SJSA1 (cell line): ENCODE results near the gene DNAAF5. TPM values are rescaled to one million over a fixed set of nuclear protein-coding genes. Genes with fewer than 3 reads are reported as not detected.
A peak's percentile ranks its signal among the peaks of the same experiment; 100 is the strongest.

Experiments
- DNase-seq, 2 experiments: peaks; one replicate each; pipeline ENCODE4 v3.0.0-alpha.2; 2015 to 2020; ENCODE audit warnings: low spot score in 2 of 2, low read depth in 1 of 2
- H3K27ac ChIP-seq: fragments of 250-450 bp; sonication (Bioruptor Pico); 2 replicates; pipeline ENCODE4 v1.5.1; 2020; ENCODE audit warnings: mild to moderate bottlenecking, moderate library complexity
- H3K27me3 ChIP-seq: fragments of 250-450 bp; sonication (Bioruptor Pico); replicated peaks from 2 replicates; pipeline ENCODE4 v1.5.1; 2020; ENCODE audit warnings: mild to moderate bottlenecking, moderate library complexity
- H3K36me3 ChIP-seq: fragments of 250-450 bp; sonication (Bioruptor Pico); 2 replicates; pipeline ENCODE4 v1.5.1; 2020; ENCODE audit warnings: mild to moderate bottlenecking
- H3K4me1 ChIP-seq: fragments of 250-450 bp; sonication (Bioruptor Pico); replicated peaks from 2 replicates; pipeline ENCODE4 v1.6.1; 2021; ENCODE audit warnings: mild to moderate bottlenecking
- H3K4me3 ChIP-seq: fragments of 250-450 bp; sonication (Bioruptor Pico); 2 replicates; pipeline ENCODE4 v1.5.1; 2020; ENCODE audit warnings: mild to moderate bottlenecking
- H3K9me3 ChIP-seq: fragments of 250-450 bp; sonication (Bioruptor Pico); replicated peaks from 2 replicates; pipeline ENCODE4 v1.5.1; 2020; ENCODE audit warnings: mild to moderate bottlenecking
- total RNA-seq: library from RNA; depleted of rRNA; stranded (reverse); fragments of >200 nt; shearing (Covaris generic); gene quantifications from 2 replicates; pipeline ENCODE4 v1.2.3, GENCODE V29; 2014

Gene DNAAF5
- total RNA-seq, 1 experiment from 2014 or later: 26.5 TPM

DNA sequence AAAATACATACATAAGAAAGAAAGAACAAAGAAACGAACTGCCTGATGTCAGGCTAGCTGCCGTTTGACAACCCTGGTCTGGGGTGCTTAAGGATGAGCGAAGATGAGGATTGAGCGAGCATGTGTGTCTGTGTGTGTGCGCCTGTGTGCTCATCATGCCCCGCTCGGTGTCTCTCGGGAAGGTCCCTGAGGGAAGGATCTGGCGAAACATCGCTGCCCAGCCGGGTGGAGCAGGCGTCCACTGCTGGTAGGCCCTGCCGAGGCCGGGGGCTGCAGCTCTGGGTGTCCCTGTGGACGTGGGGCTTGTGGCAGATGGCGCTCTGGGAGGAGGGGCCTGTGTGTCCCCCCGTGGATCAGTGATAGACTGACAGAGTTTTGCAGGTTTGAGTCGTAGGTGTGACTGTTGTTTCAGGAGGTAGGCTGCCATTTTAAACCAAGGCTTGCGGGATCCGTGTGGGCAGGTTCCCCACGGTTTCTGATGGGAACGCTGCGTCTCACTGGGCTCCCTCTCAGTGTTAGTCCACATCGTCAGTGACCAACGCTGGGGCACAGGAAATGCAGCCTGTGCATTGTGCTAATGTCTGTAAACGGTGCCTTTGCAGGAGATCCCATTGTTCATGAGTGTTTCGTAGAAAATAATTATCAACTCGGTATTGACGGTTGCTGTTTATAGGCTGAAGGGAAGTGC, 99.9 kb downstream of the DNAAF5 start:
- Histone ChIP-seq H3K4me3 (no peak overlapping the region), H3K27ac (no peak overlapping the region), H3K4me1 (peaks cover 39% of the 10 kb centered on the region), H3K9me3 (no peaks in the 10 kb centered on the region), H3K36me3 (peaks cover 17% of the 10 kb centered on the region), H3K27me3 (no peaks in the 10 kb centered on the region)
- no peak for DNase-seq

DNA sequence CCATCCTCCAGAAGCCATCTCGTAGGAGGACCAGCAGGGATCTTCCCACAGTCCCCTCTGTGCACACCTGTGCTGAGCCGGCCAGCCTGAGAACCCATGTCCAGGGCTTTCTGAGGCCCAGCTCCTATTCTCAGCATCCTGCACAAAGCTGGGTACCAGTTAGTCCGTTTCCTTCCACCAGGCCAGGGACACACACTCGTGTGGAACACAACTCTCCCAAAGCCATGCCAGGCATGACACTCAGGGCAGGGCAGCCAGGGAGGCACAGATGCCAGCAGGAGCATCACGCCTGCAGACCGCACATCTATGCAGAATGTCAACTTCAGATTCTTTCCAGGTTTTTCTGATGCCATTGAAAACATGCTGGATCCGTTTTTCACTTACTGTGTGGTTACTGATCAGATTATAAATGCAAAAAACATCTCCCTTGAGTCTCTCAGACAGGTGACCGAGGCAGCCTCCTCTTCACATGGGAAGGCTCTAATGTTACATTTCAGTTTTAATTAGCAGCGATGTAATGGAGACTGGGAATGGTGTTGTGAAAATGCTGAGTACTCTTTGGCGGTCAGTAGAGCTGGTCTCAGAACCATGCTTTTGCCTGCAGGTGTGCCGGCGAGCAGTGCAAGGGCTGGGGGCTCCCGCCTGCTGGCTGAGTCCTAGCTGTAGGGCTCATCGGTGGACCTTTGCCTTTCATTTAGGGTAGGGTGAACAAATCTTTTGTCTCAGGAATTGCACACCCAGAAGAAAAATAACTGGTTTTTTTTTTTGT, 102.5 kb downstream of the DNAAF5 start:
- no peaks in the 10 kb centered on the region for H3K27me3 ChIP-seq
- no peak overlapping the region for H3K4me3 ChIP-seq
- H3K36me3 ChIP-seq: peaks cover 14% of the 10 kb centered on the region
- no peak for DNase-seq
- no peaks in the 10 kb centered on the region for H3K9me3 ChIP-seq
- H3K4me1 ChIP-seq: peaks cover 49% of the 10 kb centered on the region
- no peak overlapping the region for H3K27ac ChIP-seq

DNA sequence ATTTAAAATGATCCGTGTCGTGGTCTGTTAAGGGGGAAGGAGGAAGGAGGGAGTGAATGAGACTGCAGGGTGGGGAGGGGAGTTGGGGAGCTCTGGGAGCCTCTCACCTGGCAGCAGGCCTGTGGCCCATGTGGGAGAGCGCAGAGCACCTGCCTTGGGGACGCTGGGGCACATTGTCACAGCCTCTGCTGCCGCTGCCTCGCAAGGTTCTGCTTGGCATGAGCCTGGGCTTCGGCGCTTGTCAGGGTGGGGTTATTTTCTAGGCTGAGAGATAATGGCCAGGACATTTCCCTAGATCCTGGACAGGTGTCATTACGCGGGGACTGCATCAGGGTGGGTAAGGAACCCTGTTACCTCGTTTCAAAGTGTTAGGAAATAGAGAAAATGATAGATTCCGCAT, 103.6 kb downstream of the DNAAF5 start:
- DNase-seq: no peak
- Histone ChIP-seq H3K27me3 (no peaks in the 10 kb centered on the region), H3K27ac (no peak overlapping the region; the same call in 1 of the 2 replicates)

GRCh38 chr7:831596-832166, 105.2 kb downstream of the DNAAF5 start:
- peak; percentile 66 to 87 for DNase-seq
- Histone ChIP-seq H3K4me1 (peaks cover 33% of the 10 kb centered on the region), H3K4me3 (peak overlapping the region; percentile 22), H3K27ac (peak overlapping the region; percentile 99), H3K27me3 (no peaks in the 10 kb centered on the region), H3K9me3 (no peaks in the 10 kb centered on the region), H3K36me3 (peaks cover 16% of the 10 kb centered on the region)

More for the DNA sequence above, 103.6 kb downstream of the DNAAF5 start:
- H3K4me1 ChIP-seq: peaks cover 38% of the 10 kb centered on the region
- no peaks in the 10 kb centered on the region for H3K9me3 ChIP-seq
- H3K36me3 ChIP-seq: peaks cover 10% of the 10 kb centered on the region; the same call in 1 of the 2 replicates
- no peak overlapping the region for H3K4me3 ChIP-seq

DNA sequence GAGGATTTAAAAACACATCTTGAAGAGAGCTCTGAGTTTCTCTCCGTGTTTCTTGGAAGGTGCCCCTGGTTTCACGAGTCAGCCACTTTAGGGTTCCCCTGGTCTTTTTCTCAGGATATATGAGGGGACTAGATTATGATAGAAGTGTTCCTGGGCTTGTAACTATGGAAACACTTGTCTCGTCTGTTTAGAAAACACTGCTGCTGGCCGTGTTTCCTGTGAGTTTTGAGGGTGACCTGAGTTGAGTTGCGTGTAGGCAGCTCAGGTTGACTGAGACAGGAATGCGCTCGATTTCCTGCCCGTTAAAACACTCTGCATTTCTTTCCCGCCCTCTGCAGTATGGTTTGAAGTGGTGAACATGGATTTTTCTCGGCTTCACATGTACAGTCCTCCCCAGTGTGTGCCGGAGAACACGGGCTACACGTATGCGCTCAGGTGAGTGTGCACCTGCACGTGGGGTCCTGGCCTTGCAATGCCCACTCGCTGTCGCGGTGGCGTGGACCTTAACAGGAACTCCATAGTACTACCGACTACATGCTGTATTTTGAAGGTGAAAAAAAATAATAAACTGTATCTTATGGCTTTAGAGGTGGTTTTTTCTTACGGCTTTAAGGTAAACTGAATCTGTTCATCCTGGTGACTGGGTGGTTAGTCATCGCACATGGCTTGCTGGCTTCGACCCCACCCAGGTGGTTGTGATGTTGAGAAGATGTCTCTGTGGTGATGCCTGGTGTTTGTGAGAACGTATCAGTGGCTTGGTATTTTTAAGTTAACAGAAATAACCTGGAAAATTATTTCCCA, 105.9 kb downstream of the DNAAF5 start, which contains the start of gene SUN1:
Gene SUN1 (plus strand): TSS at position 310 of the 801 bp plus-strand sequence. CDS start 49 bp downstream, at position 359.
- Histone ChIP-seq H3K27ac (peak within 1 kb of the TSS; percentile 99), H3K36me3 (peaks cover 16% of the 10 kb centered on the region), H3K4me1 (peaks cover 33% of the 10 kb centered on the region), H3K9me3 (no peaks in the 10 kb centered on the region), H3K4me3 (peak within 1 kb of the TSS; percentile 22), H3K27me3 (no peaks in the 10 kb centered on the region)
- DNase-seq: peak; percentile 55 to 71

- Histone ChIP-seq H3K27ac (peak overlapping the region; percentile 99), H3K4me1 (peaks cover 33% of the 10 kb centered on the region), H3K4me3 (no peak overlapping the region), H3K27me3 (no peaks in the 10 kb centered on the region), H3K9me3 (no peaks in the 10 kb centered on the region), H3K36me3 (peaks cover 22% of the 10 kb centered on the region)
- DNase-seq: no peak
These were observed 106.5 kb downstream of the DNAAF5 start for GRCh38 chr7:832968-833424.

DNA sequence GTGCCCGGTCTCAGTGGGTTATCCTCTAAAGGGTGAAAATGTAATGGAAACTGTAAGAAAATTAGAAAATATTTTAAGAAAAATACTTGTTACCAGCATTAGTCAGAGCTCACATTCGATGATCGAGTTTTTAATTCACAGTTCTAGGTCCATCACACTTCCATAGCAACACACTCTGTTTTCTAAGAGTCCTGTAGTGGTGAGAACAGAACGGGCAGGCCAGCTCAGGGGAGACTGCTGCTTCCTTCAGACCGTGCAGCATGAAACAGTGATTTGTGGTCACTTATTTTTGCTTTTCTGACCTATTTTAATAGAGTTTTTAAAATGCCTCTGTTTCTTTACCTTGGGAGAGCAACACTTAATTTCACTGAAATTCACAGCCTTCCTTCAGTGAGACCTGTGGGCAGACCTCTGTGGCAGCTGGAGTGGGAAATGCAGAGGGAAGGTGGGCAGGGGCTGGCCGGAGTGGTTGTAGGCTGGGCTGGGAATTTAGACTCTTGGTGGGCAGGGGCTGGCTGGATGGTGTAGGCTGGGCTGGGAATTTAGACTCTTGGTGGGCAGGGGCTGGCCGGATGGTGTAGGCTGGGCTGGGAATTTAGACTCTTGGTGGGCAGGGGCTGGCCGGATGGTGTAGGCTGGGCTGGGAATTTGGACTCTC, 107.2 kb downstream of the DNAAF5 start:
- no peaks in the 10 kb centered on the region for H3K9me3 ChIP-seq
- H3K27me3 ChIP-seq: no peaks in the 10 kb centered on the region
- no peak for DNase-seq
- H3K4me1 ChIP-seq: peaks cover 33% of the 10 kb centered on the region
- H3K4me3 ChIP-seq: no peak overlapping the region
- H3K27ac ChIP-seq: peak overlapping the region; percentile 99; the same call in 1 of the 2 replicates
- H3K36me3 ChIP-seq: peaks cover 24% of the 10 kb centered on the region

DNA sequence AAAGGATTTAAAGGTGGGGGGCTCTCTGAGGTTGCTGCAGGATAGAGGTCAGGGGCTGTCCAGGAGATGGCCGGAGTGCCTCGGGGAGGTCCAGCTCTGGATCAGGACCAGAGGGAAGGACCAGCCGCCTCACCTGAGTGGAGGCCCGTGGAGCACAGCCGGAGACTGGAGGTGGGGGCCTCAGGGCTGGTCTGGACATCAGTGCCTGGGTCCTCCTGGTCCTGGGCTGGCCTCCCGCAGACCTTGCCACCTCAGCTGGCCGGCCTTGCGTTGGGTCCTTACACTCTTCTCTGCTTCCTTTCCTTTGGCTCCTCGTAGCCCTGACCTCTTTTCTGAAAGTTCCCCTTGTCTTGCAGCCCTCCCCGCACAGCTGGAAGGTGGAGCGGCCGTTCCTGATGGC, 107.8 kb downstream of the DNAAF5 start:
- no peak overlapping the region for H3K27ac ChIP-seq
- no peak overlapping the region for H3K4me3 ChIP-seq
- no peak for DNase-seq
- H3K4me1 ChIP-seq: peaks cover 33% of the 10 kb centered on the region
- no peaks in the 10 kb centered on the region for H3K9me3 ChIP-seq
- H3K36me3 ChIP-seq: peaks cover 28% of the 10 kb centered on the region
- H3K27me3 ChIP-seq: no peaks in the 10 kb centered on the region

GRCh38 chr7:835021-835420, 108.5 kb downstream of the DNAAF5 start:
- Histone ChIP-seq H3K36me3 (peaks cover 31% of the 10 kb centered on the region), H3K4me3 (no peak overlapping the region), H3K27ac (no peak overlapping the region), H3K4me1 (peaks cover 33% of the 10 kb centered on the region), H3K27me3 (no peaks in the 10 kb centered on the region), H3K9me3 (no peaks in the 10 kb centered on the region)
- DNase-seq: no peak

DNA sequence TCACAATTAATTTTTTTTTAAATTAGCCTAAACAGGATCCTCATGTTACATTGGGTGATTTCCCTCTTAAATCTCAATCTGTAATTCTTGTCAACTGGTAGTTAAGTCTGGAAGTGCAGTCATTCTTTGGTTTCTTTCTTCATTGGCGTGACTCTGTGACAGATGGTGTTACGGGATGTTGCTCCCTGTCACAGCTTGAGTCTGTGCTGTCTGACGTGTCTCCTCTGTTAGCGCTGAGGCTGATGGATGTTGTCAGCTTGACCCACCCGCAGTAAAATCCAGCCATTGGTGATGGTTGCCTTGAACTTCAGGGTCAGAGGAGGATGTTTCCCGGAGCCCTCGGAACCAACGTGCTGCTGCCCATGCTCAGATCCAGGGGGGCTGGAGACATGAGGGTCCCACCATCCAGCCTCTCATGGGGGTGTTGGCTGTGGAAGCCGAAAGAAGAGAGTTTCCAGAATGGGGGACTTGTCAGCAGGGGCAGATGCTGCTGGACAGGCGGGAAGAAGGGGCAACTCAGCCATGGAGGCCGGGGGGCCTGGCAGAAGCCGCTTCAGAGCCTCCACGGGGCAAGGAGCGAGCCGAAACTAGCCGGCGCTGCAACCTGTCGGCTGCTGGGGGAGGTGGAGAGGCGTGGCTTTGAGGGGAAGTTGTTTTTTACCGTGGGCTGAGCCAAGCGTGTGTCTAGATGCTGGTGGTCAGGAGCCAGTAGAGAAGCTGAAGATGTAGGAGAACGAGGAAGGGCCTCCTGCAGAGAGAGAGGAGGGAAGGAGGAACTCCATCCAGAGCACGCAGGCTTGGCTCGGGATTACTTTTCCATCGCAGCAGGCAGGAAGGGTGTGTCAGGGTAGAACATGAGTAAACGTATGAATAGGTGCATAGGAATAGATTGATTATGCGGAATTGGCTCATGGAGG, 109.2 kb downstream of the DNAAF5 start:
- Histone ChIP-seq H3K27me3 (no peaks in the 10 kb centered on the region), H3K4me3 (no peak overlapping the region), H3K27ac (no peak overlapping the region), H3K9me3 (no peaks in the 10 kb centered on the region), H3K4me1 (peaks cover 27% of the 10 kb centered on the region), H3K36me3 (peaks cover 34% of the 10 kb centered on the region)
- no peak for DNase-seq
